DMS53 treated with DMSO at 0.1 percent for 48 hours (cell line): ENCODE data around the gene CFHR5.
"Not testable (repeated sequence)": the region's sequence is repeated elsewhere in the genome, so short reads cannot be mapped to it uniquely, and the experiment has no call there.

Source experiments
- DNase-seq: peaks from one replicate; lab custom pipeline; 2025; ENCODE audit not compliant: unreplicated experiment; lab: John Stamatoyannopoulos, UW

Gene CFHR5

GRCh38 chr1:196977278-196977677, at the start of gene CFHR5:
TSS of gene CFHR5 (plus strand) at chr1:196977556. CDS start at chr1:196977665, 109 bp downstream.
- DNase-seq = no peak

GRCh38 chr1:196932853-196933252, 44.5 kb upstream of the CFHR5 start:
- not testable (repeated sequence) for DNase-seq

- no peak for DNase-seq
These were observed 43.7 kb upstream of the CFHR5 start for GRCh38 chr1:196933531-196934189.

GRCh38 chr1:196941474-196941873, 35.9 kb upstream of the CFHR5 start:
- DNase-seq = peak; percentile 8

GRCh38 chr1:196943568-196943967, 33.8 kb upstream of the CFHR5 start, which contains the start of gene CFHR2:
TSS of gene CFHR2 (plus strand) at chr1:196943738. CDS start at chr1:196943881, 143 bp downstream.
- not testable (repeated sequence) for DNase-seq

GRCh38 chr1:196951711-196952394, 25.5 kb upstream of the CFHR5 start:
- no peak for DNase-seq

GRCh38 chr1:196954778-196955177, 22.6 kb upstream of the CFHR5 start:
- DNase-seq = no peak

GRCh38 chr1:196955926-196956325, 21.4 kb upstream of the CFHR5 start:
- DNase-seq = no peak

GRCh38 chr1:196960854-196961253, 16.5 kb upstream of the CFHR5 start:
- no peak for DNase-seq

GRCh38 chr1:196970182-196970581, 7.2 kb upstream of the CFHR5 start:
- DNase-seq = no peak

- DNase-seq = no peak
These were observed 1.1 kb upstream of the CFHR5 start for GRCh38 chr1:196976278-196976677.

GRCh38 chr1:196980859-196981258, 3.5 kb downstream of the CFHR5 start:
- DNase-seq = no peak

- not testable (repeated sequence) for DNase-seq
These were observed 4.9 kb downstream of the CFHR5 start for GRCh38 chr1:196982247-196982646.

GRCh38 chr1:196991919-196992651, 14.7 kb downstream of the CFHR5 start:
- DNase-seq = peak; percentile 88

GRCh38 chr1:196993916-196994315, 16.6 kb downstream of the CFHR5 start:
- no peak for DNase-seq

GRCh38 chr1:196997423-196997822, 20.1 kb downstream of the CFHR5 start:
- DNase-seq = no peak

GRCh38 chr1:197001828-197002227, 24.5 kb downstream of the CFHR5 start:
- no peak for DNase-seq

- no peak for DNase-seq
These were observed 25.8 kb downstream of the CFHR5 start for GRCh38 chr1:197003132-197003531.

- DNase-seq = no peak
These were observed 31.5 kb downstream of the CFHR5 start for GRCh38 chr1:197008861-197009260.

GRCh38 chr1:197011614-197012013, 34.3 kb downstream of the CFHR5 start:
- DNase-seq = no peak

GRCh38 chr1:197013234-197013633, 35.9 kb downstream of the CFHR5 start:
- no peak for DNase-seq

GRCh38 chr1:197016751-197017150, 39.4 kb downstream of the CFHR5 start:
- DNase-seq = no peak
